Uterus (tissue), 2 donors: ENCODE measurements around the gene ATP10D.

ENCODE experiments used
- CTCF ChIP-seq, 4 experiments: fragments of 200-600 bp in 2 of 4; fragments of 450-650 bp in 2 of 4; sonication (generic) in 2 of 4; IDR thresholded peaks; one replicate each; pipeline ENCODE4 v1.5.1; 2016 to 2019; ENCODE audit warnings: antibody characterized with exemption in 4 of 4, mild to moderate bottlenecking in 2 of 4, moderate library complexity in 1 of 4
- POLR2A ChIP-seq, 2 donors: fragments of 450-650 bp; IDR thresholded peaks; one replicate each; pipeline ENCODE4 v1.6.1; 2016; ENCODE audit warnings: antibody characterized with exemption in 2 of 2, mild to moderate bottlenecking in 1 of 2, moderate library complexity in 1 of 2

DNA sequence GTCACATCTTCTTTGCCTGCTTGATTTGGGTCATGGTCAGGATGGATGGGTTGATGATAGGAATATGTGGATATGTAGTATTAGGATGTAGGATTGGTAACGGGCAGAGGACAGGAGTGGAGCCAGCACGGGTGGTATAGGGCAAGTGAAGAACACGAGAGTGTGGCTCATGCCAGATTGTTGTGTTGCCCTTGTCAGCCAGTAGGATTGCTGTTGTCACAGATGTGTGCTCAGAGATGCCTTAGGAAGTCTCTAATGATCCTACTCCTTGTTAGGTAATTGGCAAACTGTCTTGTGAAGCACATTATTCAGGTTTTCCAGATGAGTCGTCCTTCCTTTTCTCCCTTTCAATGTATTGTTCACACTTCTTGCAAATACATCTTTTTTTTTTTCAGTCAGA, 5.5 kb downstream of the ATP10D start:
- TF ChIP-seq CTCF (IDR thresholded peaks at IDR 0.05) (peak in 2 of 4 experiments; percentile 21 to 25), POLR2A (IDR thresholded peaks at IDR 0.05) (no peak)
